Gastrocnemius medialis (tissue), 4 donors: Measurements from ENCODE around the gene SH3BP1. TPM values are rescaled to one million over a fixed set of nuclear protein-coding genes. Genes with fewer than 3 reads are reported as not detected.

ENCODE experiments used
- ATAC-seq, 2 donors: fragments of 150-250 bp; one replicate each; pipeline ENCODE4 v1.9.1; 2016
- DNase-seq, 2 donors: peaks; one replicate each; pipeline ENCODE4 v3.0.0-alpha.2; 2019
- H3K27ac ChIP-seq, 4 donors: fragments of 200-600 bp; sonication (generic); 1 replicate in 1 of 4; 2 replicates in 3 of 4; pipeline ENCODE4 v1.5.1; 2016 to 2018; ENCODE audit warnings: mild to moderate bottlenecking in 2 of 4, moderate library complexity in 1 of 4
- H3K27me3 ChIP-seq, 3 donors: fragments of 200-600 bp; sonication (generic) in 2 of 3; 1 replicate in 1 of 3; 2 replicates in 2 of 3; pipeline versions ENCODE4 v1.5.1 to v1.6.0; 2016 to 2019; ENCODE audit warnings: mild to moderate bottlenecking in 1 of 3, moderate library complexity in 1 of 3
- H3K36me3 ChIP-seq, 2 donors: fragments of 200-600 bp; sonication (generic) in 1 of 2; one replicate each; pipeline ENCODE4 v1.5.1; 2017 to 2018
- H3K4me1 ChIP-seq, 2 donors: fragments of 200-600 bp; sonication (generic) in 1 of 2; one replicate each; pipeline ENCODE4 v1.5.1; 2016 to 2017; ENCODE audit warnings: mild to moderate bottlenecking in 2 of 2
- H3K4me3 ChIP-seq, 4 donors: fragments of 200-600 bp; sonication (generic) in 3 of 4; 1 replicate in 1 of 4; 2 replicates in 3 of 4; pipeline ENCODE4 v1.5.1; 2016 to 2019; ENCODE audit warnings: mild to moderate bottlenecking in 2 of 4
- H3K9me3 ChIP-seq, 3 donors: fragments of 200-600 bp; sonication (generic) in 2 of 3; 1 replicate in 1 of 3; 2 replicates in 2 of 3; pipeline ENCODE4 v1.5.1; 2016 to 2019
- CTCF ChIP-seq, 5 experiments: fragments of 450-650 bp in 3 of 5; fragments of 200-600 bp in 2 of 5; sonication (generic) in 2 of 5; IDR thresholded peaks in 4 of 5; conservative IDR thresholded peaks in 1 of 5; 1 replicate in 4 of 5; 2 replicates in 1 of 5; pipeline ENCODE4 v1.5.1; 2016 to 2019; ENCODE audit warnings: antibody characterized with exemption in 5 of 5, mild to moderate bottlenecking in 3 of 5, moderate library complexity in 3 of 5
- POLR2A ChIP-seq, 2 donors: fragments of 450-650 bp; IDR thresholded peaks; one replicate each; pipeline ENCODE4 v1.6.1; 2017; ENCODE audit warnings: antibody characterized with exemption in 2 of 2, mild to moderate bottlenecking in 2 of 2, moderate library complexity in 2 of 2
- in situ Hi-C, 4 donors: fragments of 200-750 bp; cut with MboI; loops; one replicate each; pipeline versions ENCODE4 v1.15.0 to v1.8.0; 2017; ENCODE audit warnings: low sequenced_read_pairs in 4 of 4
- intact Hi-C: fragments of 100-400 bp; cut with DNase I; formaldehyde crosslinking; loops from one replicate; pipeline ENCODE4 v1.15.1; 2023; ENCODE audit warnings: low total_unique reads
- total RNA-seq, 4 donors: library from RNA; depleted of rRNA; stranded (reverse); fragments of >200 nt; gene quantifications; one replicate each; pipeline versions ENCODE4 v1.1.0 to v1.2.3, GENCODE V29; 2016

Gene SH3BP1
- total RNA-seq, 4 donors from 2014 or later, result 1.1 to 1.8 (median 1.6) TPM; not detected in 1

DNA sequence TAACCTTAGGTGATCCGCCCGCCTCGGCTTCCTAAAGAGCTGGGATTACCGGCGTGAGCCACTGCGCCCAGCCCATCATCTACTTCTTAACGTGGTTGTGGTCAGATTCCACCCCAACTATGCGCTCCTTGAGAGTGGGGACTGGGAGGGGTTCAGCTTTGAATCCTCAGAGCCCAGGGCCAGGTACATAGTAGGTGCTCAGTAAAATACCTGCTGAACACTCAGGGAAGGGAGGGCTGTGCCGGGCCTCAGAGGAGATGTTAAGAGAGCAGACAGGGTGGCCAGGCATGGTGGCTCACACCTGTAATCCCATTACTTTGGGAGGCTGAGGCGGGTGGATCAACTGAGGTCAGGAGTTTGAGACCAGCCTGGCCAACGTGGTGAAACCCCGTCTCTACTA lies 34.8 kb downstream of the SH3BP1 start:
- DNase-seq, result no peak
- peaks cover 0 to 17% of the 10 kb centered on the region in 2 donors for H3K36me3 ChIP-seq
- H3K4me3 ChIP-seq, result peak overlapping the region in 2 of 4 donors; percentile 43 to 71
- peak overlapping the region; percentile 88 to 95 (median 91) for H3K27ac ChIP-seq
- no peak for TF ChIP-seq POLR2A (IDR thresholded peaks at IDR 0.05)
- no peak for TF ChIP-seq CTCF (IDR thresholded peaks at IDR 0.05 in 4 of 5, conservative IDR thresholded peaks at IDR 0.05 in 1 of 5)
- H3K9me3 ChIP-seq, result no peaks in the 10 kb centered on the region
- H3K27me3 ChIP-seq, result no peaks in the 10 kb centered on the region
- peaks cover 33 to 40% of the 10 kb centered on the region in 2 donors for H3K4me1 ChIP-seq
- no peak for ATAC-seq
- in situ Hi-C loops (no loop called here), intact Hi-C loops (no loop called here)

DNA sequence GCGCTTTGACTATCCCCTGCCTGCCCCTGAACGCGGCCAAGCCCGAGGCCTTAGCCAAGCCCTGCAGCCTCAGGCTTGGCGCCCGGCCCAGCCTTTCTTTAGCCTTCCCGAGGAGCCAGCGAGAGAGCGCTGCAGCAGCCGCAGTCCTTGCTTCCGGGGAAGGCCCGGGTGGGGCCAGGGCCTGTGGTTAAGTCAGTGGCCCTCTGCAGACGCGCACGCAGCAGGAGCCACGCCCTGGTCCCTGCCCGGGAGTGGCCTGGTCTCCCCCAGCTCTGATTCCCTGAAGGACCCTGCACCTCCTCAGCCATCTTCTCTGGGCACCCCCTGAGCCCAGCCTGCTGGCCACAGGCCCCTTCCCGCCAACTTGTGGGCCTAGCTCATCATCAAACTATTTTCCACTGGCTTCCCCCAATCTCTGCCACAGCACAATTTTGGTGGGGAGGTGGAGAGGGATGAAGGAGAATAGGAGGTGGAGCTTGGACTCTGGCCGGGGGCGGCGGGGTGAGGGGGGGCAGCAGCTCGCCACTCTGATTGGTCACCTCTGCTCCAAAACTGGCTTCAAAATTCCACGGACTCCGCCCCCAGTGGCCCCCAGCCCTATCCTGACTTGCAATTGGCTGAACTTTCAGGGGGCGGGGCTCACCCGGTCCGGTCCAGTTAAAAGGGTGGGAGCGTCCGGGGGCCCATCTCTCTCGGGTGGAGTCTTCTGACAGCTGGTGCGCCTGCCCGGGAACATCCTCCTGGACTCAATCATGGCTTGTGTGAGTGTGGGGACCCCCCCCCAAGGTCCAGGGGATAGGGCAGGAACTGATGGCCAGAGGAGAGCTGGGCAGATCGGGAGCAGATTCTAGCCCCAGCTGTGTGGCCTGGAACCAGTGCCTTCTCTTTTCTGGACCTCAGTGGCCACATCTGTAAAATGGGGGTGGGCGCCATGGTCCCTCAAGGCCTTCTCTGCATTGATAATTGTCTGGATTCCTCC lies 35.8 kb downstream of the SH3BP1 start, which contains the start of gene LGALS1:
TSS of gene LGALS1 (plus strand) at position 686 of the 979 bp plus-strand sequence. CDS start at position 753, 67 bp downstream.
- peak within 1 kb of the TSS; percentile 88 to 95 (median 91) for H3K27ac ChIP-seq
- peaks cover 0 to 27% of the 10 kb centered on the region in 2 donors for H3K36me3 ChIP-seq
- H3K9me3 ChIP-seq, result no peaks in the 10 kb centered on the region
- intact Hi-C loops (loop anchor here (1.0 to 5.0 kb wide), 6 partner anchors 17 to 478 kb away; partner anchors contain the start of genes GCAT, GGA1 and PDXP), in situ Hi-C loops (no loop called here)
- DNase-seq (peak; percentile 92 to 95), ATAC-seq (peak; percentile 72 to 77)
- TF ChIP-seq POLR2A (IDR thresholded peaks at IDR 0.05), result peak; percentile 49 to 76
- peak in 2 of 5 experiments; percentile 32 to 38 for TF ChIP-seq CTCF (IDR thresholded peaks at IDR 0.05 in 4 of 5, conservative IDR thresholded peaks at IDR 0.05 in 1 of 5)
- H3K4me3 ChIP-seq, result peak within 1 kb of the TSS; percentile 57 to 74 (median 70)
- peaks cover 33 to 40% of the 10 kb centered on the region in 2 donors for H3K4me1 ChIP-seq
- H3K27me3 ChIP-seq, result no peaks in the 10 kb centered on the region

GRCh38 chr22:37675930-37676735 lies 36.7 kb downstream of the SH3BP1 start:
- no peaks in the 10 kb centered on the region for H3K27me3 ChIP-seq
- H3K27ac ChIP-seq, result peak overlapping the region; percentile 88 to 95 (median 91)
- no peaks in the 10 kb centered on the region for H3K9me3 ChIP-seq
- TF ChIP-seq CTCF (IDR thresholded peaks at IDR 0.05 in 4 of 5, conservative IDR thresholded peaks at IDR 0.05 in 1 of 5) (no peak), POLR2A (IDR thresholded peaks at IDR 0.05) (no peak)
- ATAC-seq (peak; percentile 65 to 66), DNase-seq (peak; percentile 84 to 88)
- peak overlapping the region; percentile 57 to 74 (median 70) for H3K4me3 ChIP-seq
- intact Hi-C loops (loop anchor here (1.0 to 5.0 kb wide), 6 partner anchors 18 to 479 kb away; partner anchors contain the start of genes GCAT, GGA1 and PDXP), in situ Hi-C loops (no loop called here)
- peaks cover 0 to 27% of the 10 kb centered on the region in 2 donors for H3K36me3 ChIP-seq
- H3K4me1 ChIP-seq, result peaks cover 34 to 40% of the 10 kb centered on the region in 2 donors

GRCh38 chr22:37676736-37677492 lies 37.4 kb downstream of the SH3BP1 start:
- in situ Hi-C loops, result no loop called here
- intact Hi-C loops, result loop anchor here (5.0 kb wide), 4 partner anchors 50 to 480 kb away; partner anchors contain the start of gene GCAT

More at GRCh38 chr22:37676736-37677492, 37.4 kb downstream of the SH3BP1 start:
- ATAC-seq, result peak; percentile 32 to 38
- no peaks in the 10 kb centered on the region for H3K27me3 ChIP-seq
- H3K9me3 ChIP-seq, result no peaks in the 10 kb centered on the region
- peak; percentile 73 to 87 for DNase-seq
- TF ChIP-seq POLR2A (IDR thresholded peaks at IDR 0.05) (peak; percentile 46 to 50), CTCF (IDR thresholded peaks at IDR 0.05 in 4 of 5, conservative IDR thresholded peaks at IDR 0.05 in 1 of 5) (no peak)
- H3K4me1 ChIP-seq, result peaks cover 41 to 43% of the 10 kb centered on the region in 2 donors
- peak overlapping the region; percentile 88 to 95 (median 91) for H3K27ac ChIP-seq
- peaks cover 0 to 27% of the 10 kb centered on the region in 2 donors for H3K36me3 ChIP-seq
- H3K4me3 ChIP-seq, result peak overlapping the region; percentile 57 to 74 (median 70)
